Psoas muscle (tissue), 8 donors: ENCODE data around the gene ARHGDIG. TPM values are rescaled to one million over a fixed set of nuclear protein-coding genes. Genes with fewer than 3 reads are reported as not detected.

Source experiments
- ATAC-seq, 4 donors: fragments of 200-7000 bp; cut with Tn5 transposase; one replicate each; pipeline ENCODE4 v1.9.1; 2020; ENCODE audit warnings: moderate library complexity in 3 of 4, mild to moderate bottlenecking in 2 of 4
- DNase-seq, 2 donors: peaks; one replicate each; pipeline ENCODE4 v3.0.0-alpha.2; 2020
- H3K27ac ChIP-seq: fragments of 200-600 bp; one replicate; pipeline ENCODE4 v1.8.0; 2022
- H3K27me3 ChIP-seq, 3 donors: fragments of 200-600 bp in 1 of 3; one replicate each; pipeline versions ENCODE4 v1.6.1 to v1.8.0; 2013 to 2022; ENCODE audit warnings: low read length in 2 of 3, mild to moderate bottlenecking in 2 of 3, moderate library complexity in 1 of 3; ENCODE audit not compliant: insufficient read depth in 3 of 3
- H3K36me3 ChIP-seq, 2 donors: fragments of 200-600 bp in 1 of 2; one replicate each; pipeline versions ENCODE4 v1.6.1 to v1.8.0; 2013 to 2022; ENCODE audit warnings: low read depth in 1 of 2, mild to moderate bottlenecking in 1 of 2, moderate library complexity in 1 of 2; ENCODE audit not compliant: insufficient read depth in 1 of 2
- H3K4me1 ChIP-seq: fragments of 200-600 bp; one replicate; pipeline ENCODE4 v1.8.0; 2022
- H3K4me3 ChIP-seq: fragments of 200-600 bp; one replicate; pipeline ENCODE4 v1.8.0; 2022; ENCODE audit warnings: mild to moderate bottlenecking
- H3K9me3 ChIP-seq: fragments of 200-600 bp; one replicate; pipeline ENCODE4 v1.8.0; 2022
- WGBS, 3 donors: extraction: QIAGEN DNeasy Blood & Tissue Kit; methylation state at CpG; one replicate each; pipeline versions ENCODE4 v1.1.6 to v1.1.7; 2013; 5-methylcytosine and 5-hydroxymethylcytosine counted together
- intact Hi-C, 2 donors: fragments of 100-400 bp; cut with DNase I; formaldehyde crosslinking; loops; one replicate each; pipeline versions ENCODE4 v1.11.0 to v1.14.2; 2022
- polyA plus RNA-seq, 3 donors: library from polyadenylated mRNA; stranded (reverse); fragments of 200-250 nt; gene quantifications; one replicate each; pipeline ENCODE4 v1.2.3, GENCODE V29; 2013
- total RNA-seq, 4 donors: library from RNA; stranded (reverse); fragmentation: NEBNext Ultra II Directional in 2 of 4; extraction: Animal tissue kit (Norgen Biotek cat#: 25700) in 2 of 4; gene quantifications; one replicate each; pipeline versions ENCODE4 v1.2.1 to v1.2.4, GENCODE V29; 2021 to 2023
- TF ChIP-seq, protein P1 (sequence below): fragments of 200-600 bp; IDR thresholded peaks from one replicate; pipeline ENCODE4 v1.8.0; 2022; ENCODE audit warnings: antibody characterized with exemption
- donor health status: healthy with polysubstance abuse.
- donor health status: DM: no; HTN: no; CAD: no; lungs with moderate emphysema.
- donor health status: Bipolar disorder and iron deficiency.
- donor health status: healthy.
- donor health status: DM: yes; HTN: yes; CAD: no.
- donor health status: DM: no; HTN: no; CAD: no.
- donor health status: DM: no; HTN: no; CAD: no.
- donor health status: DM: yes; HTN: yes; CAD: no.

ARHGDIG gene
- total and polyA plus RNA-seq, 7 donors = 0.12 to 4.1 (median 0.44) TPM; not detected in 1

DNA sequence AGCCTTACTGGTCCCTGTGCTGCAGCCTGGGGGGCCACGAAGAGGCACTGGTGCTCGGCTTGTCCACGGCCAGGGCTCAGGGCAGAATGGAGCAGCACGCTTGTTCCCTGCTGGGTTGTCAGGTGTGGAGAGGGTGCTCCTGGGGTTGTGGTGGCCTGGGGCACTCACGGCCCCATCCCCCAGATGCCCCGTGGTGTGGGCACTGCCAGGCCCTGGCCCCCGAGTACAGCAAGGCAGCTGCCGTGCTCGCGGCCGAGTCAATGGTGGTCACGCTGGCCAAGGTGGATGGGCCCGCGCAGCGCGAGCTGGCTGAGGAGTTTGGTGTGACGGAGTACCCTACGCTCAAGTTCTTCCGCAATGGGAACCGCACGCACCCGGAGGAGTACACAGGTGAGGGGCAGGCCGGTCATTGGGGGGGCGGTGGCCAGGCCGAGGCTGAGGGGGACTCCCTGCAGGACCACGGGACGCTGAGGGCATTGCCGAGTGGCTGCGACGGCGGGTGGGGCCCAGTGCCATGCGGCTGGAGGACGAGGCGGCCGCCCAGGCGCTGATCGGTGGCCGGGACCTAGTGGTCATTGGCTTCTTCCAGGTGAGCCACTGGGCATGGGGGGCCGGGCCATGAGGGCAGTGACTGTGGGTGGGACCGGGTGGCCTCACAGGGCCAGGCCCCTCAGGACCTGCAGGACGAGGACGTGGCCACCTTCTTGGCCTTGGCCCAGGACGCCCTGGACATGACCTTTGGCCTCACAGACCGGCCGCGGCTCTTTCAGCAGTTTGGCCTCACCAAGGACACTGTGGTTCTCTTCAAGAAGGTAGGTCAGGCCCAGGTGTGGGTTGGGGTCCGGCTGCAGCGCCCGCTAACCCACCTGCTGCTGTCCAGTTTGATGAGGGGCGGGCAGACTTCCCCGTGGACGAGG lies 4.1 kb downstream of the ARHGDIG start:
- no peaks in the 10 kb centered on the region for H3K9me3 ChIP-seq
- TF ChIP-seq, protein P1, sequence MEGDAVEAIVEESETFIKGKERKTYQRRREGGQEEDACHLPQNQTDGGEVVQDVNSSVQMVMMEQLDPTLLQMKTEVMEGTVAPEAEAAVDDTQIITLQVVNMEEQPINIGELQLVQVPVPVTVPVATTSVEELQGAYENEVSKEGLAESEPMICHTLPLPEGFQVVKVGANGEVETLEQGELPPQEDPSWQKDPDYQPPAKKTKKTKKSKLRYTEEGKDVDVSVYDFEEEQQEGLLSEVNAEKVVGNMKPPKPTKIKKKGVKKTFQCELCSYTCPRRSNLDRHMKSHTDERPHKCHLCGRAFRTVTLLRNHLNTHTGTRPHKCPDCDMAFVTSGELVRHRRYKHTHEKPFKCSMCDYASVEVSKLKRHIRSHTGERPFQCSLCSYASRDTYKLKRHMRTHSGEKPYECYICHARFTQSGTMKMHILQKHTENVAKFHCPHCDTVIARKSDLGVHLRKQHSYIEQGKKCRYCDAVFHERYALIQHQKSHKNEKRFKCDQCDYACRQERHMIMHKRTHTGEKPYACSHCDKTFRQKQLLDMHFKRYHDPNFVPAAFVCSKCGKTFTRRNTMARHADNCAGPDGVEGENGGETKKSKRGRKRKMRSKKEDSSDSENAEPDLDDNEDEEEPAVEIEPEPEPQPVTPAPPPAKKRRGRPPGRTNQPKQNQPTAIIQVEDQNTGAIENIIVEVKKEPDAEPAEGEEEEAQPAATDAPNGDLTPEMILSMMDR = no peak
- ATAC-seq (no peak), DNase-seq (peak in 1 of 2 donors; percentile 56)
- no peak overlapping the region for H3K4me3 ChIP-seq
- 87 to 92% (median 87%) methylated on average over 50 to 52 of the region's 52 CpGs for WGBS, 3 donors
- intact Hi-C loops = no loop called here
- H3K27ac ChIP-seq = no peak overlapping the region
- peaks cover 6% of the 10 kb centered on the region for H3K4me1 ChIP-seq
- H3K36me3 ChIP-seq = peaks cover 0 to 25% of the 10 kb centered on the region in 2 donors
- peaks cover 0 to 27% (median 9%) of the 10 kb centered on the region in 3 donors for H3K27me3 ChIP-seq

DNA sequence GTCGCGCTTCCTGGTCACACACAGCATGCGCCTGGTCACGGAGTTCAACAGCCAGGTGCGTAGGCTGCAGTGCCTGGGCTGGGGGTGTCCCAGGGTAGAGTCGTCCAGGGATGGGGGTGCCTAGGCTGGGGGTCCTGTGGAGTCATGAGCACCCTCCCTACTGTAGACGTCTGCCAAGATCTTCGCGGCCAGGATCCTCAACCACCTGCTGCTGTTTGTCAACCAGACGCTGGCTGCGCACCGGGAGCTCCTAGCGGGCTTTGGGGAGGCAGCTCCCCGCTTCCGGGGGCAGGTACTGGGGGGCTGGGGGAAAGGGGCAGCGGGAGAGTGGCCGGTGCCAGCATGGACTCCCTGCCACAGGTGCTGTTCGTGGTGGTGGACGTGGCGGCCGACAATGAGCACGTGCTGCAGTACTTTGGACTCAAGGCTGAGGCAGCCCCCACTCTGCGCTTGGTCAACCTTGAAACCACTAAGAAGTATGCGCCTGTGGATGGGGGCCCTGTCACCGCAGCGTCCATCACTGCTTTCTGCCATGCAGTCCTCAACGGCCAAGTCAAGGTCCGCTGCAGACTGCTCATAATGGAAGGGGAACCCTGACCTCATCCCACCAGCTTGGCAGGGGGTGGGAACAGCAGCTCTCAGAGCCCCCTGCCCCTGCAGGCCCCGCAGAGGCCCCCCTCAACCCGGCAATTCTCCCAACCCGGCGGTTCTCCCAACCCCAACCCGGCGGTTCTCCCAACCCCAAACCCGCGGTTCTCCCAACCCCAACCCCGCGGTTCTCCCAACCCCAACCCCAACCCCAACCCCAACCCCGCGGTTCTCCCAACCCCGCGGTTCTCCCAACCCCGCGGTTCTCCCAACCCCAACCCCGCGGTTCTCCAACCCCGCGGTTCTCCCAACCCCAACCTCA lies 5.0 kb downstream of the ARHGDIG start:
- no peak for ATAC-seq
- TF ChIP-seq, protein P1 = no peak
- Histone ChIP-seq H3K4me3 (no peak overlapping the region), H3K27ac (no peak overlapping the region), H3K27me3 (peaks cover 0 to 21% (median 7%) of the 10 kb centered on the region in 3 donors), H3K36me3 (peaks cover 0 to 32% of the 10 kb centered on the region in 2 donors), H3K9me3 (no peaks in the 10 kb centered on the region), H3K4me1 (peaks cover 6% of the 10 kb centered on the region)
- DNase-seq = peak in 1 of 2 donors; percentile 52
- intact Hi-C loops = no loop called here
- WGBS, 3 donors = 81 to 94% (median 85%) methylated on average over 35 to 48 of the region's 48 CpGs

DNA sequence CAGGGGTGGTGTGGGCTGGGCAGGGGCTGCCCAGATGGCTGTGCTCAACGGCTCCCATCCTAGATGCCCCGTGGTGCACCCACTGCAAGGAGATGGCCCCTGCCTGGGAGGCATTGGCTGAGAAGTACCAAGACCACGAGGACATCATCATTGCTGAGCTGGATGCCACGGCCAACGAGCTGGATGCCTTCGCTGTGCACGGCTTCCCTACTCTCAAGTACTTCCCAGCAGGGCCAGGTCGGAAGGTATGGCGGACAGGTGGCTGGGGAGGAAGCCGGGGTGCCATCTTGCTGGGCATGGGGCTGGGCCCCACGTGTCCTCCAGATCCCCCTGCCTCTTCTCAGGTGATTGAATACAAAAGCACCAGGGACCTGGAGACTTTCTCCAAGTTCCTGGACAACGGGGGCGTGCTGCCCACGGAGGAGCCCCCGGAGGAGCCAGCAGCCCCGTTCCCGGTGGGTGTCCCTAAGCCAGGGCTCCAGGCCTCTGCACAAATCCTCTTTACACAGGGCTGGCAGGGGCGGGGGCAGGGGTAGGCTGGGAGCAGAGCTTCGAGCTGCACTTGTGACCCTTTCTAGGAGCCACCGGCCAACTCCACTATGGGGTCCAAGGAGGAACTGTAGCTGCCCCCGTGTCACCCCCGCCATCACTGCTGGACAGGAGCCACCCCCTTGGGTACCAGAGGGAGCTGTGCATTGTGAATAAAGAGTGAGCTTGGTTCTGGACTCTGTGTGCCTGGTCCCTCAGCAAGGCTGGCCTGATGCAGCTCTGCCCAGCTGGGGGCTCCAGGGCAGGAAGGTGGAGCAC lies 6.3 kb downstream of the ARHGDIG start:
- ATAC-seq (no peak), DNase-seq (peak in 1 of 2 donors; percentile 37)
- H3K4me3 ChIP-seq = no peak overlapping the region
- WGBS, 3 donors = 88 to 95% (median 94%) methylated on average over 22 of the region's 22 CpGs
- intact Hi-C loops = no loop called here
- H3K27ac ChIP-seq = no peak overlapping the region
- H3K27me3 ChIP-seq = peaks cover 0 to 9% (median 0%) of the 10 kb centered on the region in 3 donors
- H3K36me3 ChIP-seq = peaks cover 0 to 45% of the 10 kb centered on the region in 2 donors
- H3K4me1 ChIP-seq = no peaks in the 10 kb centered on the region
- H3K9me3 ChIP-seq = no peaks in the 10 kb centered on the region
- TF ChIP-seq, protein P1 = no peak

DNA sequence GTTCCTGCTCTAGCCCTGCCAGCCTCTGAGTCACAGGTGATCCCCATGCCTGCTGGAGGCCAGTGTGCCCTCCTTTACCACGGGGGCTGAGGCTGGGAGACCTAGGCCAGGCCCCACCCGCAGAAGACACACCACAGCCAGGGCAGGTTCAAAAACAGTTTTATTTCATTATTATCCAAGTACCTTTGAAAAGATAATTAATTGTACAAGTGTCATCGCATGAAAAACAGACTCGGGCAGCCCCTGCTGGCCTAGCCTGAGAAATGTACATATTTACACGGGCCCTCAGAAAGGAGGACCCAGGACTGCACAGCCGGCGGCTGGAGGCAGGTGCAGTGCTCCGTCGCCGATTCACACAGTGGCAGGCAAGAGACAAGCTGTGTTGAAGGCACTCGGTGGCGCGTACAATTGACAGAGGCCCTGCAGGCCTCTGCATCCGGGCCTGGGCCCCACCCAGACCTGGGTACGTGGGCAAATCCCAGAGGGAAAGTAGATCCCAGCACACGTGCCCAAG lies 7.0 kb downstream of the ARHGDIG start:
- ATAC-seq = no peak
- H3K36me3 ChIP-seq = peaks cover 0 to 50% of the 10 kb centered on the region in 2 donors
- H3K27me3 ChIP-seq = peaks cover 0 to 2% (median 0%) of the 10 kb centered on the region in 3 donors
- no peak overlapping the region for H3K4me3 ChIP-seq
- no peak overlapping the region for H3K27ac ChIP-seq
- DNase-seq = peak in 1 of 2 donors; percentile 40
- H3K9me3 ChIP-seq = no peaks in the 10 kb centered on the region
- WGBS, 3 donors = 81 to 89% (median 84%) methylated on average over 16 of the region's 16 CpGs
- H3K4me1 ChIP-seq = no peaks in the 10 kb centered on the region
- TF ChIP-seq, protein P1 = no peak
- intact Hi-C loops = no loop called here
